HG02798 (cell line): Measurements from ENCODE around the gene RNF121.
"Not testable (repeated sequence)": the region's sequence is repeated elsewhere in the genome, so short reads cannot be mapped to it uniquely, and the experiment has no call there.

Experiments used
- ATAC-seq: cut with Tn5 transposase; IDR thresholded peaks from one replicate; pipeline ENCODE4 v1.9.1; 2021; ENCODE audit warnings: mild to moderate bottlenecking; ENCODE audit not compliant: unreplicated experiment, poor library complexity

The RNF121 gene

GRCh38 chr11:71928737-71929443 is at the start of gene RNF121:
RNF121 (plus strand) TSS chr11:71929046; CDS start chr11:71929062, 16 bp downstream.
- ATAC-seq, result peak; percentile 90

- not testable (repeated sequence) for ATAC-seq
These were observed 43.0 kb upstream of the RNF121 start for GRCh38 chr11:71885806-71886205.

- ATAC-seq, result not testable (repeated sequence)
These were observed 40.4 kb upstream of the RNF121 start for GRCh38 chr11:71888335-71889010.

GRCh38 chr11:71889181-71889872 is 39.5 kb upstream of the RNF121 start:
- not testable (repeated sequence) for ATAC-seq

GRCh38 chr11:71895961-71896360 is 32.9 kb upstream of the RNF121 start:
- no peak for ATAC-seq

- not testable (repeated sequence) for ATAC-seq
These were observed 27.7 kb upstream of the RNF121 start for GRCh38 chr11:71901137-71901536.

GRCh38 chr11:71908218-71908617 is 20.6 kb upstream of the RNF121 start:
- no peak for ATAC-seq

GRCh38 chr11:71910775-71911174 is 18.1 kb upstream of the RNF121 start:
- not testable (repeated sequence) for ATAC-seq

- not testable (repeated sequence) for ATAC-seq
These were observed 17.4 kb upstream of the RNF121 start for GRCh38 chr11:71911321-71911985.

GRCh38 chr11:71911986-71912340 is 16.9 kb upstream of the RNF121 start:
- ATAC-seq, result not testable (repeated sequence)

GRCh38 chr11:71913756-71914526 is 14.9 kb upstream of the RNF121 start:
- no peak for ATAC-seq

GRCh38 chr11:71914617-71915189 is 14.1 kb upstream of the RNF121 start:
- ATAC-seq, result no peak

- no peak for ATAC-seq
These were observed 11.2 kb upstream of the RNF121 start for GRCh38 chr11:71917646-71918140.

GRCh38 chr11:71927820-71928736 is 768 bp upstream of the RNF121 start, which contains the start of gene XNDC1N:
XNDC1N (minus strand) TSS chr11:71928594; CDS start chr11:71923353, 5,241 bp downstream.
- ATAC-seq, result peak; percentile 76

- ATAC-seq, result no peak
These were observed 645 bp downstream of the RNF121 start for GRCh38 chr11:71929491-71929890.

- ATAC-seq, result no peak
These were observed 1.9 kb downstream of the RNF121 start for GRCh38 chr11:71930556-71931244.

- ATAC-seq, result no peak
These were observed 2.4 kb downstream of the RNF121 start for GRCh38 chr11:71931245-71931602.
